ENCODE measurements around the gene PTPRA. TPM values are rescaled to one million over a fixed set of nuclear protein-coding genes. Genes with fewer than 3 reads are reported as not detected.
"Not testable (repeated sequence)": the region's sequence is repeated elsewhere in the genome, so short reads cannot be mapped to it uniquely, and the experiment has no call there.

The PTPRA gene
- total RNA-seq, 2 donors from 2014 or later = 72.1 to 76.5 TPM

DNA sequence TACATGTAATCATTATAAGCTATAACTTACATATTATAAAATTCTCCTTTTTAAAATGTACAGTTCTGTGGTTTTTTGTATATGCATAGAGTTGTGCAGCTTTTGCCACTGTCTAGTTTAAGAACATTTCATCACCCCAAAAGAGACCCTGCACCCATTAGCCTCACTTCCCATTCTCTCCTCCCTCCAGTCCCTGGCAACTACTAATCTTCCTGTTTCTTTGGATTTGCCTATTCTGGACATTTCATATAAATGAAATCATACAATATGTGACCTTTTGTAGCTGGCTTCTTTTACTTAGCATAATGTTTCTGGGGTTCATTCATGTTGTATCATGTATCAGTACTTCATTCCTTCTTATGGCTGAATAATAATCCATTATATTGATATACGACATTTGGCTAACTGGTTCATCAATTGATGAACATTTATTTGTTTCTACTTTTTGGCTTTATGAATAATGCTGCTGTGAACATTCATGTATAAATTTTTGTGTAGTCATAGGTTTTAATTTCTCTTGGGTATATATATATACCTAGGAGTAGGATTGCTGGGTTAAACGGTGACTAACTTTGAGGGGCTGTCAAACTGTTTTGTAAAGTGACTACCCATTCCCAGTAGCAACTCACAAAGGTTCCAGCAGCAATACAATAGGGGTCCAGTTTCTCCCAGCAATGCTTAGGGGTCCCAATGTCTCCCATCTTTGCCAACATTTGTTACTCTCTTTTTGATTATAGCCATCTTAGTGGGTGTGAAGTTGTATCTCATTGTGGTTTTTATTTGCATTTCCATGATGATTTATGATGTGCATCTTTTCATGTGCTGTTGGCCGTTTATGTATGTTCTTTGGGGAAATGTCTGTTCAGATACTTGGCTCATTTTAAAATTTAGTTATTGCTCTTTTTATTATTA is 10.7 kb downstream of the PTPRA start:
- Mint-ChIP-seq H3K36me3 (ENCODE audit: low read depth) (no peaks in the 10 kb centered on the region), H3K27ac (no peak overlapping the region), H3K27me3 (no peaks in the 10 kb centered on the region), H3K4me3 (no peak overlapping the region), H3K4me1 (peaks cover 38% of the 10 kb centered on the region)
- no peak for DNase-seq
- no peak for ATAC-seq
- no peaks in the 10 kb centered on the region for H3K9me3 ChIP-seq (ENCODE audit: control insufficient read depth, low read length, poor library complexity, severe bottlenecking)

DNA sequence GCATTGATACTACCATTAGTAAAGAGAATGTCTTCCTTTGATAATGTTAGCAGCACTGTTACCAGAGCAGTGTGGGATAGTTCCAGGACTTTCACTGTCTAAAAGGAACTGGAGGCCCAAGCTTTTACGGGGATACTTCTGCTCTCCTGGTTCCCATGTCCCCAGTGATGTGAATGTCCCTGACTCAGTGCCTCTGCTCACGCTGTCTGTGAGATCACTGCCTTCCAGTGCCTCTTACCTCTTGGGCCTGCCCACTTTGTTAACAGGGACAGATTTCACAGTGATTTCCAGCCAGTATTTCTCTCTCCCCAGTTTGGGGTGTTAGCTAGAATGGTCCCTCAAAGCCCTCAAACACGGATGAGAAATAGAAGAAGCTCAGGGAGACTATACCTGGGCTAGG is 14.4 kb downstream of the PTPRA start:
- ATAC-seq = no peak
- H3K27ac Mint-ChIP-seq = no peak overlapping the region

DNA sequence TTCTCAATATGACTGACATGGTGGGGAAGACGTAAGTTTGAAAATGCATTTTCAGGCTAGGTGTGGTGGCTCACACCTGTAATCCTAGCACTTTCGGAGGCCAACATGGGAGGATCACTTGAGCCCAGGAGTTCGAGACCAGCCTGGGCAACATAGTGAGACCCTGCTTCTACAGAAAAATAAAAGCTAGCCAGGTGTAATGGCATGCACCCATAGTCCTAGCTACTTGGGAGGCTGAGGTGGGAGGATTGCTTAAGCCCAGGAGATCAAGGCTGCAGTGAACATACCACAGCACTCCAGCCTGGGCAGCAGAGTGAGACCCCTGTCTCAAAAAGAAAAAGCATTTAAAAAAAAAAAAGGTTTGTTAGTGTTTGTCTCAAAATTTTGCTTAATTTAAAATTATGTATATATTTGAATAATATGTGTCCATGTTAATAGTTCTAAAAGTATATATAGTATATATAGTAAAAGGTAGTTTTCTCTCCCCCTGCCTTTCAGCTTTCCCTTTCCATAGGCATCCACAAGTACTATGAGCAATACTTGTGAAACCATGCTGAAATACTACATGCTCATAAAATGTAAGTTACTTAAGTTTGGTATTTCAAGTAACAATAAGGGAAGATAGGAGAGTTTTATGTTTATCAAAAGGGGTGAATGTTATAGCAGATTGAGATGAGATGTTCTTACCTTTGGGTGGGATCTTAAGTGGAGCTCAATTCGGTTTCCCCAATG is 15.1 kb downstream of the PTPRA start:
- H3K27me3 Mint-ChIP-seq = no peaks in the 10 kb centered on the region
- H3K36me3 Mint-ChIP-seq (ENCODE audit: low read depth) = no peaks in the 10 kb centered on the region
- ATAC-seq = no peak
- H3K4me1 Mint-ChIP-seq = peaks cover 51% of the 10 kb centered on the region
- no peak for DNase-seq
- H3K9me3 ChIP-seq (ENCODE audit: control insufficient read depth, low read length, poor library complexity, severe bottlenecking) = no peaks in the 10 kb centered on the region
- H3K4me3 Mint-ChIP-seq = no peak overlapping the region
- peak overlapping the region; percentile 21 for H3K27ac Mint-ChIP-seq

More for the DNA sequence above, 14.4 kb downstream of the PTPRA start:
- H3K9me3 ChIP-seq (ENCODE audit: control insufficient read depth, low read length, poor library complexity, severe bottlenecking) = no peaks in the 10 kb centered on the region
- H3K4me1 Mint-ChIP-seq = peaks cover 48% of the 10 kb centered on the region
- no peak for DNase-seq
- no peaks in the 10 kb centered on the region for H3K36me3 Mint-ChIP-seq (ENCODE audit: low read depth)
- H3K27me3 Mint-ChIP-seq = no peaks in the 10 kb centered on the region
- H3K4me3 Mint-ChIP-seq = no peak overlapping the region

DNA sequence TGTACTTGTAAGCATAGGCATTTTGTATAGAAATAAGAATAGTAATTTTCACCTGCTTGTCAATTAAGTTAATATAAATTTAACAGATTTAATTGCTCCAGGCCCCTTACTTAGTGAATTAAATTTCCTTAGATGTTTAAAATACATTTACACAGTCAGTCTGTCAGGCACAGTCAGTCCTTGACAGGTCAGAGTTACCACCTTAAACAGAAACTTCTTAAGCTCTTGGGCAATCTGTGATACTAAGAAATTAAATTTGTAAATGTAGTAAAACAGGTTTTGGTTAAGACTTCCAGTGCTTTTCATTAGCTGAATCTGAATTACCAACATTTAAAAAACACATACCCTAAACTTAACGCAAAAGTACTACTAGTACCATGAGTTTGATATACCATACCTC is 15.9 kb downstream of the PTPRA start:
- peaks cover 45% of the 10 kb centered on the region for H3K4me1 Mint-ChIP-seq
- H3K9me3 ChIP-seq (ENCODE audit: control insufficient read depth, low read length, poor library complexity, severe bottlenecking) = no peaks in the 10 kb centered on the region
- DNase-seq = no peak
- no peaks in the 10 kb centered on the region for H3K27me3 Mint-ChIP-seq
- H3K36me3 Mint-ChIP-seq (ENCODE audit: low read depth) = no peaks in the 10 kb centered on the region
- H3K27ac Mint-ChIP-seq = no peak overlapping the region
- H3K4me3 Mint-ChIP-seq = no peak overlapping the region
- ATAC-seq = no peak

DNA sequence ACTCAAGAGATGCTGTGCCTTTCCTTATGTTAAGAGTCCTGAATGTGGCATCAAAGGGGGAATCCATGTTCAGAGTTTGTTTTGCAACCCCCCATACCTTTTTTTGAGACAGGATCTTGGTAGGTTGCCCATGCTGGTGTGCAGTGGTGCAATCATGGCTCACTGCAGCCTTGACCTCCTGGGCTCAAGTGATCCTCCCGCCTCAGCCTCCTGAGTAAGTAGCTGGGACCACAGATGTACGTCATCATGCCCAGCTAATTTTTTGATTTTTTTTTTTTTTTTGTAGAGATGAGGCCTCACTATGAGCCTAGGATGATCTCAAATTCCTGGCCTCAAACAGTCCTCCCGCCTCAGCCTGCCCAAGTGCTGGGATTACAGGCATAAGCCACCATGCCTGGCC is 16.5 kb downstream of the PTPRA start:
- Mint-ChIP-seq H3K4me3 (no peak overlapping the region), H3K4me1 (peaks cover 40% of the 10 kb centered on the region), H3K36me3 (ENCODE audit: low read depth) (no peaks in the 10 kb centered on the region), H3K27ac (no peak overlapping the region), H3K27me3 (no peaks in the 10 kb centered on the region)
- ATAC-seq (no peak), DNase-seq (no peak)
- no peaks in the 10 kb centered on the region for H3K9me3 ChIP-seq (ENCODE audit: control insufficient read depth, low read length, poor library complexity, severe bottlenecking)

DNA sequence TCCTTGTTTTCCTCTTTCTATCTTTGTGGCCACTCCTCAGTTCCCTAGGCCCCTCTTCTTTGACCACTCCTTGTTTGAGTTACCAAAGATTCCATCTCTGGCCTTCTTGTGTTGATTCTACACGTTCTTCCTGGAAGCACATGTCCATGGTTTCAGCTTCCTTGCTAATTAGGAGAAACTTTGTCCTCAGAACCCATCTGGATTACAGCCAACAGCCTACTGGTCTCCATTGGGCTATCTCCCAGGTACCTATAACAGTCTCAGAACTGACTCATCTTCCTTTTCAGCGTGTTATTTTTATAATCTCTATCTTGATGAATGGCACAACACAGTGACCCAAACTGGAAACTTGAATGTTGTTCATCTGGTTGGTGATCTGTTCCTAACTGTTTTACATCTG is 17.5 kb downstream of the PTPRA start:
- no peak for DNase-seq
- ATAC-seq = no peak
- peaks cover 36% of the 10 kb centered on the region for H3K4me1 Mint-ChIP-seq
- H3K27ac Mint-ChIP-seq = no peak overlapping the region
- H3K4me3 Mint-ChIP-seq = no peak overlapping the region
- no peaks in the 10 kb centered on the region for H3K27me3 Mint-ChIP-seq
- H3K36me3 Mint-ChIP-seq (ENCODE audit: low read depth) = no peaks in the 10 kb centered on the region
- H3K9me3 ChIP-seq (ENCODE audit: control insufficient read depth, low read length, poor library complexity, severe bottlenecking) = no peaks in the 10 kb centered on the region

DNA sequence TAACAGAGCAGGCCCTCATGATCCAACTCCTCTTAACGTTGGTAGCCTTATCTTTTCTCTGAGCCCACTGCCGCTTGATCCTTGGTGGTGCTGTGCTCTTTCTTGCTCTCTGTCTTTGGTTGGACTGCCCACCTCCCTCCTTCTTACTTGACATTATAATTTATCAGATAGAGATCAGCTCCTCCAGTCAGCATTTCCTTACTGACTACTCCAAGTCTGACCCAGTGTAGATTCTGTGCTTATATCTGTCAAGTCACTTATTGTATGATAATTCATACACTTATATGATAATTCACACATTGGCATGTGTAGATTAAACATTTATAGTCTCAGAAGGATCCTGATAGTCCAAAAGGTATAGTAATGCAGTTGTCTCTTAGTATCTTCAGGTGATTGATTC is 18.1 kb downstream of the PTPRA start:
- no peak overlapping the region for H3K4me3 Mint-ChIP-seq
- no peaks in the 10 kb centered on the region for H3K27me3 Mint-ChIP-seq
- H3K27ac Mint-ChIP-seq = peak overlapping the region; percentile 43
- ATAC-seq (no peak), DNase-seq (no peak)
- no peaks in the 10 kb centered on the region for H3K36me3 Mint-ChIP-seq (ENCODE audit: low read depth)
- peaks cover 37% of the 10 kb centered on the region for H3K4me1 Mint-ChIP-seq
- no peaks in the 10 kb centered on the region for H3K9me3 ChIP-seq (ENCODE audit: control insufficient read depth, low read length, poor library complexity, severe bottlenecking)

DNA sequence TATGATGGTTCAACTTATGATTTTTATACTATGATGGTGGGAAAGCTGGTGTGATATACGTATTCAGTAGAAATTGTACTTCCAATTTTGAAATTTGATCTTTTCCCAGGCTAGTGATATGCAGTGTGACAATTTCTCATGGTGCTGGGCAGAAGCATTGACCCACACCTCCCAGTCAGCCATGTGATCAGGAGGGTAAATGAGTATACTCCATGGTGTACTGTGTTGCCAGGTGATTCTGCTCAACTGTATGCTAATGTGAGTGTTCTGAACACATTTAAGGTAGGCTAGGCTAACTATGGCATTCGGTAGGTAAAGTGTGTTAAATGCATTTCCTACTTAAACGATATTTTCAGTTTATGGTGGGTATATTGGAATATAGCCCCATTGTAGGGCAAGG is 19.1 kb downstream of the PTPRA start:
- DNase-seq (no peak), ATAC-seq (no peak)
- Mint-ChIP-seq H3K4me3 (no peak overlapping the region), H3K27ac (peak overlapping the region; percentile 43), H3K27me3 (no peaks in the 10 kb centered on the region), H3K4me1 (peaks cover 37% of the 10 kb centered on the region), H3K36me3 (ENCODE audit: low read depth) (no peaks in the 10 kb centered on the region)
- H3K9me3 ChIP-seq (ENCODE audit: control insufficient read depth, low read length, poor library complexity, severe bottlenecking) = no peaks in the 10 kb centered on the region

DNA sequence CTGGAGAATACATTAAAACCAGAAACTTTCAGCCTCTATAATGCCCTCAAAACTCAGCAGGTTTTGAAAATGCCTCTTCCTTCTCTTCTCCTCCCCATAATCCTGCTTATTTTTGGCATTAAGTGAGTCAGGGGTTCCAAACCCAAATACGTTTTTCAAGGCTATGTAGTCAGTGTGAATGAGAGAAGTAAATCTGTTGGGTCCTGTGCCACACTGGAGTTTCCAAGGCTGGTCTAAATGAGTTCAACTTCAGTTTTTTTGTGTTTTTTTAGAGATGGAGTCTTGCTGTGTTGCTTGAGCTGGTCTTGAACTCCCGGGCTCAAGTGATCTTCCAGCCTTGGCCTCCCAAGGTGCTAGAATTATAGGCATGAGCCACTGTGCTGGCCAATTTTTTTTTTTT is 20.9 kb downstream of the PTPRA start:
- H3K9me3 ChIP-seq (ENCODE audit: control insufficient read depth, low read length, poor library complexity, severe bottlenecking) = no peaks in the 10 kb centered on the region
- DNase-seq (no peak), ATAC-seq (no peak)
- no peaks in the 10 kb centered on the region for H3K27me3 Mint-ChIP-seq
- peaks cover 26% of the 10 kb centered on the region for H3K4me1 Mint-ChIP-seq
- H3K36me3 Mint-ChIP-seq (ENCODE audit: low read depth) = no peaks in the 10 kb centered on the region
- no peak overlapping the region for H3K27ac Mint-ChIP-seq
- no peak overlapping the region for H3K4me3 Mint-ChIP-seq

DNA sequence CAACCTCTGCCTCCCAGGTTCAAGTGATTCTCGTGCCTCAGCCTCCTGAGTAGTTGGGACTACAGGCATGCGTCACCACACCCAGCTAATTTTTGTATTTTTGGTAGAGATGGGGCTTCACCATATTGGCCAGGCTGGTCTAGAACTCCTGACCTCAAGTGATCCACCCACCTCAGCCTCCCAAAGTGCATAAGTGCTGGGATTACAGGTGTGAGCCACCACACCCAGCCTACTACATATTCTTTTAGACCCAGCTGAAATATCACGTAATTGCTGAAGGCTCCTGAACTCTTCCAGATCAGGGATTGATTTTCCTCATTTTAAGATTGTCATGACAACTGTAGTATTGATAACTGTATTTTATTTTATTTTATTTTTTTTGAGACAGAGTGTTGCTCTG is 21.9 kb downstream of the PTPRA start:
- ATAC-seq; H3K9me3 ChIP-seq (ENCODE audit: control insufficient read depth, low read length, poor library complexity, severe bottlenecking); H3K36me3 Mint-ChIP-seq (ENCODE audit: low read depth); H3K27me3 Mint-ChIP-seq; H3K4me3 Mint-ChIP-seq; H3K27ac Mint-ChIP-seq; DNase-seq: not testable (repeated sequence)
- peaks cover 27% of the 10 kb centered on the region for H3K4me1 Mint-ChIP-seq

DNA sequence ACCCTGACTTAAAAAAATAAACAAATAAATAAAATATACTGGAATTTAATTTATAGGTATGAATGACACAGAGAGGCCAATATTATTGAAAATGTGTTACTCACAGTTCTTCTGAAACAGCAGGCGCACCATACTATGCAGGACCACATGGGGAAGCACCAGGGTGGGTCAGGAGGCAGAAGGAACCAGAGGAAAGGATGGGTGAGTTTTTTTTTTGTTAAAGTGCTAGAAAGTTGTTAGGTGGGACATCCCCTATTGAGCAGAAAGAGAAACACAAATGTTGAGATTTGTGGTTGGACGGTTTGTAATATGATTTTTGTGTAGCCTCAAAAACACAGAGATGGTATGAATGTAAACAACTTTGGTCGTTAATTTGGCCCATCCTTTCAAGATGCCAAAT is 26.0 kb downstream of the PTPRA start:
- Mint-ChIP-seq H3K4me1 (peaks cover 20% of the 10 kb centered on the region), H3K27ac (no peak overlapping the region), H3K36me3 (ENCODE audit: low read depth) (no peaks in the 10 kb centered on the region), H3K4me3 (no peak overlapping the region), H3K27me3 (no peaks in the 10 kb centered on the region)
- ATAC-seq (no peak), DNase-seq (no peak)
- no peaks in the 10 kb centered on the region for H3K9me3 ChIP-seq (ENCODE audit: control insufficient read depth, low read length, poor library complexity, severe bottlenecking)

DNA sequence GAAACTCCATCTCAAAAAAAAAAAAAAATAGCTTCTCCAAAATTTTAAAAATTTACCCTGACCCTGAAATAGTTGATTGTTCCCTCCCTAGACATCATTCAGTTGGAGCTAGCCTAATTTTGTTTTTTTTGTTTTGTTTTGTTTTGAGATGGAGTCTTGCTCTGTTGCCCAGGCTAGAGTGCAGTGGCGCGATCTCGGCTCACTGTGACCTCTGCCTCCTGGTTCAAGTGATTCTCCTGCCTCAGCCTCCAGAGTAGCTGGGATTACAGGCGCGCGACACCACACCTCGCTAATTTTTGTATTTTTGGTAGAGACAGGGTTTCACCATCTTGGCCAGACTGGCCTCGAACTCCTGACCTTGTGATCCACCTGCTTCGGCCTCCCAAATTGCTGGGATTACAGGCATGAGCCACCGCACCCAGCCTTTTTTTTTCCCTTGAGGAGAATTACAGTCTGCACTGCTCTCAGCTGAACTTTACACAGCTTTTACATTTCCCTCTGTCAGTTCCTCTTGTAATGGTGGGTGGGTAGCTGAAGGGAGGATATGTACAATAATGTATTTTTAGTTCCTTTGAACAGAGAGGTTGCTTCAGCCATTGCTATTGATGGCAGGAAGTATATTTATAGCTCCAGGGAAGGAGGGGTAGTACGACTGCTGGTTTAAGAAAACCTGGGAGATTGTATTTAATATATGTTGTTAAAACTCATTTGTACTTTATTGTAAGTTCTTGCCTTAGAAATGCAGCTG is 27.7 kb downstream of the PTPRA start:
- no peaks in the 10 kb centered on the region for H3K9me3 ChIP-seq (ENCODE audit: control insufficient read depth, low read length, poor library complexity, severe bottlenecking)
- H3K27me3 Mint-ChIP-seq = no peaks in the 10 kb centered on the region
- no peak overlapping the region for H3K27ac Mint-ChIP-seq
- no peak for DNase-seq
- no peak overlapping the region for H3K4me3 Mint-ChIP-seq
- no peak for ATAC-seq
- H3K4me1 Mint-ChIP-seq = peaks cover 28% of the 10 kb centered on the region
- H3K36me3 Mint-ChIP-seq (ENCODE audit: low read depth) = no peaks in the 10 kb centered on the region

DNA sequence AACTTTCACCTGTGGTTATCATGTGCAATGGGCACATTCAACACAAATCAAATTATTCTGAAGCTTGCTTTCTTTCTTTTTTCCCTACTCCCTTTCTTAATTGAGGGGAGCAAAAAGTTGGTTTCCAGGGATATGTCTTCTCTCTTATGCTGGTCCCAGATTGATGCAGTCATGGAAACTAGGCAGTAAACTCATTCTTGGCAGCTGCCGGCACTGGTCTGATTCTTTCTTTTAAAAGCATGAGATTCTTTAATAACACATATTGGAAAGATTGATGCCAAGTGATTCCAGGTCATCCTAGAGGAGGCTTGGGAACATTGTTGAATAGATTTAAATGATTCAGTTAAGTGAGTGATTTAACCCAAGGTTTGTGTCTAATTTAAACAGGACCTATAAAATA is 29.0 kb downstream of the PTPRA start:
- Mint-ChIP-seq H3K36me3 (ENCODE audit: low read depth) (no peaks in the 10 kb centered on the region), H3K27me3 (no peaks in the 10 kb centered on the region), H3K4me1 (peaks cover 24% of the 10 kb centered on the region), H3K27ac (no peak overlapping the region), H3K4me3 (no peak overlapping the region)
- no peak for ATAC-seq
- H3K9me3 ChIP-seq (ENCODE audit: control insufficient read depth, low read length, poor library complexity, severe bottlenecking) = no peaks in the 10 kb centered on the region
- DNase-seq = no peak

Measured in T-helper 17 cell (primary cell).